Activated T-helper 2 cell treated with anti-CD3 and anti-CD28 coated beads, Interferon-gamma antibody, Interleukin-2, Interleukin-4, amounts not matched to agents 10 μg/mL and 5 μg/mL and 100 μg/mL, durations not matched to agents 14 hours and 24 hours and 36 hours (primary cell): ENCODE results near the gene NBPF20. TPM values are rescaled to one million over a fixed set of nuclear protein-coding genes. Genes with fewer than 3 reads are reported as not detected.
"Not testable (repeated sequence)": the region's sequence is repeated elsewhere in the genome, so short reads cannot be mapped to it uniquely, and the experiment has no call there.

Experiments
- DNase-seq: peaks from one replicate; pipeline ENCODE4 v3.0.0; 2021; ENCODE audit warnings: low spot score
- H3K27ac Mint-ChIP-seq: one replicate; pipeline ENCODE4 v1.8.0; 2021; ENCODE audit warnings: mixed read lengths
- H3K27me3 Mint-ChIP-seq: one replicate; pipeline ENCODE4 v1.8.0; 2021; ENCODE audit warnings: low read depth, mixed read lengths
- H3K36me3 Mint-ChIP-seq: one replicate; pipeline ENCODE4 v1.8.0; 2021; ENCODE audit warnings: low read depth, mixed read lengths
- H3K4me1 Mint-ChIP-seq: one replicate; pipeline ENCODE4 v1.8.0; 2021; ENCODE audit warnings: low read depth, mixed read lengths
- H3K4me3 Mint-ChIP-seq: one replicate; pipeline ENCODE4 v1.8.0; 2021; ENCODE audit warnings: low read depth, mild to moderate bottlenecking, moderate library complexity, mixed read lengths
- H3K9me3 Mint-ChIP-seq: one replicate; pipeline ENCODE4 v1.8.0; 2021; ENCODE audit warnings: mixed read lengths
- intact Hi-C: fragments of 100-400 bp; cut with micrococcal nuclease; formaldehyde crosslinking; loops from one replicate; pipeline ENCODE4 v1.15.1; 2023
- total RNA-seq: library from RNA; stranded (reverse); gene quantifications from 2 replicates; pipeline ENCODE4 v1.2.3, GENCODE V29; 2022

NBPF20 gene
- total RNA-seq, 1 donor from 2014 or later = 0.82 TPM

GRCh38 chr1:145453873-145454823 lies 28.7 kb upstream of the NBPF20 start:
- DNase-seq, H3K27ac Mint-ChIP-seq, H3K9me3 Mint-ChIP-seq, H3K4me3 Mint-ChIP-seq, H3K36me3 Mint-ChIP-seq, intact Hi-C loops, H3K4me1 Mint-ChIP-seq: not testable (repeated sequence)
- H3K27me3 Mint-ChIP-seq = peaks cover 24% of the 10 kb centered on the region

- H3K9me3 Mint-ChIP-seq, H3K4me3 Mint-ChIP-seq, H3K4me1 Mint-ChIP-seq, H3K27ac Mint-ChIP-seq, H3K36me3 Mint-ChIP-seq, DNase-seq, intact Hi-C loops: not testable (repeated sequence)
- peaks cover 20% of the 10 kb centered on the region for H3K27me3 Mint-ChIP-seq
Observed at GRCh38 chr1:145452506-145452905, 27.1 kb upstream of the NBPF20 start.

- H3K9me3 Mint-ChIP-seq, H3K4me3 Mint-ChIP-seq, intact Hi-C loops, H3K27ac Mint-ChIP-seq, H3K36me3 Mint-ChIP-seq, H3K4me1 Mint-ChIP-seq: not testable (repeated sequence)
- H3K27me3 Mint-ChIP-seq = peaks cover 20% of the 10 kb centered on the region
- peak; percentile 30 for DNase-seq
Observed at GRCh38 chr1:145451914-145452313, 26.5 kb upstream of the NBPF20 start.

- intact Hi-C loops = not testable (repeated sequence)
Observed at GRCh38 chr1:145445219-145445618, 19.8 kb upstream of the NBPF20 start.

GRCh38 chr1:145442340-145442739 lies 16.9 kb upstream of the NBPF20 start:
- H3K9me3 Mint-ChIP-seq, H3K4me1 Mint-ChIP-seq, H3K27ac Mint-ChIP-seq, H3K36me3 Mint-ChIP-seq, H3K27me3 Mint-ChIP-seq, DNase-seq, intact Hi-C loops, H3K4me3 Mint-ChIP-seq: not testable (repeated sequence)

More at GRCh38 chr1:145445219-145445618, 19.8 kb upstream of the NBPF20 start:
- H3K36me3 Mint-ChIP-seq, H3K9me3 Mint-ChIP-seq, H3K27ac Mint-ChIP-seq, H3K4me3 Mint-ChIP-seq, H3K27me3 Mint-ChIP-seq, DNase-seq, H3K4me1 Mint-ChIP-seq: not testable (repeated sequence)

- H3K36me3 Mint-ChIP-seq = peaks cover 14% of the 10 kb centered on the region
- H3K4me3 Mint-ChIP-seq, H3K27ac Mint-ChIP-seq, intact Hi-C loops, H3K4me1 Mint-ChIP-seq, DNase-seq: not testable (repeated sequence)
- peaks cover 17% of the 10 kb centered on the region for H3K9me3 Mint-ChIP-seq
- peaks cover 47% of the 10 kb centered on the region for H3K27me3 Mint-ChIP-seq
Observed at GRCh38 chr1:145431363-145432256, 6.2 kb upstream of the NBPF20 start.

- H3K27me3 Mint-ChIP-seq = peaks cover 49% of the 10 kb centered on the region
- intact Hi-C loops, H3K27ac Mint-ChIP-seq, H3K4me1 Mint-ChIP-seq, H3K4me3 Mint-ChIP-seq, DNase-seq: not testable (repeated sequence)
- peaks cover 14% of the 10 kb centered on the region for H3K36me3 Mint-ChIP-seq
- peaks cover 17% of the 10 kb centered on the region for H3K9me3 Mint-ChIP-seq
Observed at GRCh38 chr1:145430830-145431229, 5.4 kb upstream of the NBPF20 start.

GRCh38 chr1:145429329-145429728 lies 3.9 kb upstream of the NBPF20 start:
- Mint-ChIP-seq H3K9me3 (peaks cover 17% of the 10 kb centered on the region), H3K36me3 (peaks cover 14% of the 10 kb centered on the region), H3K4me1 (peaks cover 11% of the 10 kb centered on the region), H3K27me3 (peaks cover 55% of the 10 kb centered on the region)
- H3K27ac Mint-ChIP-seq, DNase-seq, intact Hi-C loops, H3K4me3 Mint-ChIP-seq: not testable (repeated sequence)

- intact Hi-C loops = not testable (repeated sequence)
Observed at GRCh38 chr1:145424612-145425435, 579 bp downstream of the NBPF20 start.

GRCh38 chr1:145415149-145415548 lies 10.3 kb downstream of the NBPF20 start:
- H3K27me3 Mint-ChIP-seq, H3K9me3 Mint-ChIP-seq, H3K4me1 Mint-ChIP-seq: not testable (repeated sequence)

More at GRCh38 chr1:145424612-145425435, 579 bp downstream of the NBPF20 start:
- peak; percentile 20 for DNase-seq
- H3K4me3 Mint-ChIP-seq = peak overlapping the region; percentile 90
- not testable (repeated sequence) for H3K36me3 Mint-ChIP-seq, H3K9me3 Mint-ChIP-seq, H3K27ac Mint-ChIP-seq
- H3K27me3 Mint-ChIP-seq = peaks cover 35% of the 10 kb centered on the region
- H3K4me1 Mint-ChIP-seq = peaks cover 11% of the 10 kb centered on the region

GRCh38 chr1:145407266-145407665 lies 18.1 kb downstream of the NBPF20 start:
- DNase-seq, H3K27ac Mint-ChIP-seq, H3K4me1 Mint-ChIP-seq, H3K36me3 Mint-ChIP-seq, H3K27me3 Mint-ChIP-seq, intact Hi-C loops, H3K9me3 Mint-ChIP-seq, H3K4me3 Mint-ChIP-seq: not testable (repeated sequence)

More at GRCh38 chr1:145415149-145415548, 10.3 kb downstream of the NBPF20 start:
- H3K36me3 Mint-ChIP-seq, H3K4me3 Mint-ChIP-seq, intact Hi-C loops, H3K27ac Mint-ChIP-seq, DNase-seq: not testable (repeated sequence)

- H3K4me3 Mint-ChIP-seq, H3K4me1 Mint-ChIP-seq, DNase-seq, H3K27me3 Mint-ChIP-seq, H3K27ac Mint-ChIP-seq, H3K9me3 Mint-ChIP-seq, intact Hi-C loops, H3K36me3 Mint-ChIP-seq: not testable (repeated sequence)
Observed at GRCh38 chr1:145404949-145405348, 20.5 kb downstream of the NBPF20 start.
